B cell (primary cell): Measurements from ENCODE around the gene TLDC2.

Experiments used
- CTCF ChIP-seq: fragments of 200-600 bp; IDR thresholded peaks from one replicate; pipeline ENCODE4 v1.8.0; 2022; ENCODE audit warnings: antibody characterized with exemption, mild to moderate bottlenecking
- EZH2 ChIP-seq: IDR thresholded peaks from 2 replicates; pipeline ENCODE4 v1.6.1; 2012; ENCODE audit warnings: borderline replicate concordance, low read depth, mild to moderate bottlenecking, moderate library complexity, low read length; ENCODE audit not compliant: insufficient read depth, poor library complexity, severe bottlenecking

GRCh38 chr20:36875702-36876472 lies at the start of gene TLDC2:
- TF ChIP-seq EZH2 (no peak), CTCF (no peak)
